HEK293 (cell line): ENCODE data around the gene KLHL15.
"Not testable (repeated sequence)": the region's sequence is repeated elsewhere in the genome, so short reads cannot be mapped to it uniquely, and the experiment has no call there.

Experiments
- CTCF ChIA-PET: fragments of 350-600 bp; formaldehyde crosslinking; extraction: SDS; loops from one replicate; lab custom pipeline; 2021; ENCODE audit warnings: antibody characterized with exemption; lab: Yijun Ruan, JAX
- POLR2A ChIA-PET: fragments of 300-600 bp; formaldehyde crosslinking; extraction: SDS; loops from one replicate; lab custom pipeline; 2020; ENCODE audit warnings: antibody characterized with exemption, inconsistent platforms; lab: Yijun Ruan, JAX
- H3K27ac ChIP-seq: fragments of 200-500 bp; sonication (Bioruptor generic); 2 replicates; pipeline ENCODE4 v1.5.1; 2014; ENCODE audit warnings: low read depth, low read length, control low read depth, inconsistent platforms; ENCODE audit errors: extremely low read depth
- H3K36me3 ChIP-seq, 2 experiments: fragments of 200-500 bp in 1 of 2; sonication (Bioruptor generic) in 1 of 2; 1 replicate in 1 of 2; 2 replicates in 1 of 2; pipeline ENCODE4 v1.5.1; 2014 to 2017; ENCODE audit warnings: inconsistent platforms in 2 of 2, low read length in 2 of 2; ENCODE audit not compliant: control insufficient read depth in 2 of 2, insufficient read depth in 1 of 2
- H3K4me1 ChIP-seq: fragments of 200-500 bp; sonication (Bioruptor generic); 2 replicates; pipeline ENCODE4 v1.5.1; 2014; ENCODE audit warnings: mild to moderate bottlenecking, low read length, inconsistent platforms; ENCODE audit not compliant: control insufficient read depth, insufficient read depth
- H3K4me3 ChIP-seq: 2 replicates; pipeline ENCODE4 v1.5.1; 2011; ENCODE audit warnings: low read depth, mild to moderate bottlenecking, control low read depth, low read length, moderate library complexity
- H3K9me3 ChIP-seq: fragments of 200-500 bp; sonication (Bioruptor generic); 2 replicates; pipeline ENCODE4 v1.5.1; 2014; ENCODE audit warnings: low read depth, low read length, inconsistent platforms; ENCODE audit not compliant: control insufficient read depth, insufficient read depth
- BCL11B ChIP-seq: fragments of 450-650 bp; formaldehyde crosslinking; IDR thresholded peaks from 2 replicates; pipeline ENCODE4 v1.5.1; 2016; ENCODE audit warnings: low read depth, missing biosample characterization, missing genetic modification characterization
- CTCF ChIP-seq: fragments of 450-650 bp; formaldehyde crosslinking; IDR thresholded peaks from 2 replicates; pipeline ENCODE4 v1.5.1; 2016; ENCODE audit warnings: missing biosample characterization, missing genetic modification characterization
- KLF16 ChIP-seq: fragments of 450-650 bp; formaldehyde crosslinking; IDR thresholded peaks from 2 replicates; pipeline ENCODE4 v1.5.1; 2017; ENCODE audit warnings: missing biosample characterization, missing genetic modification characterization
- REST ChIP-seq: fragments of 450-650 bp; formaldehyde crosslinking; IDR thresholded peaks from 2 replicates; pipeline ENCODE4 v1.5.1; 2016; ENCODE audit warnings: missing biosample characterization, missing genetic modification characterization
- ZBTB48 ChIP-seq: fragments of 450-650 bp; formaldehyde crosslinking; IDR thresholded peaks from 2 replicates; pipeline ENCODE4 v1.5.1; 2016; ENCODE audit warnings: missing biosample characterization, missing genetic modification characterization
- ZNF19 ChIP-seq: fragments of 450-650 bp; formaldehyde crosslinking; IDR thresholded peaks from 2 replicates; pipeline ENCODE4; 2016; ENCODE audit warnings: missing biosample characterization, missing genetic modification characterization, low read depth
- ZNF324 ChIP-seq: fragments of 450-650 bp; formaldehyde crosslinking; IDR thresholded peaks from 2 replicates; pipeline ENCODE4 v1.5.1; 2016; ENCODE audit warnings: missing biosample characterization, missing genetic modification characterization
- ZNF707 ChIP-seq: fragments of 450-650 bp; formaldehyde crosslinking; IDR thresholded peaks from 2 replicates; pipeline ENCODE4 v1.5.1; 2016; ENCODE audit warnings: missing biosample characterization, missing genetic modification characterization
- TF ChIP-seq, protein P1 (sequence below): fragments of 450-650 bp; formaldehyde crosslinking; IDR thresholded peaks from 2 replicates; pipeline ENCODE4 v1.5.1; 2017; ENCODE audit warnings: missing biosample characterization, missing genetic modification characterization

KLHL15 gene

DNA sequence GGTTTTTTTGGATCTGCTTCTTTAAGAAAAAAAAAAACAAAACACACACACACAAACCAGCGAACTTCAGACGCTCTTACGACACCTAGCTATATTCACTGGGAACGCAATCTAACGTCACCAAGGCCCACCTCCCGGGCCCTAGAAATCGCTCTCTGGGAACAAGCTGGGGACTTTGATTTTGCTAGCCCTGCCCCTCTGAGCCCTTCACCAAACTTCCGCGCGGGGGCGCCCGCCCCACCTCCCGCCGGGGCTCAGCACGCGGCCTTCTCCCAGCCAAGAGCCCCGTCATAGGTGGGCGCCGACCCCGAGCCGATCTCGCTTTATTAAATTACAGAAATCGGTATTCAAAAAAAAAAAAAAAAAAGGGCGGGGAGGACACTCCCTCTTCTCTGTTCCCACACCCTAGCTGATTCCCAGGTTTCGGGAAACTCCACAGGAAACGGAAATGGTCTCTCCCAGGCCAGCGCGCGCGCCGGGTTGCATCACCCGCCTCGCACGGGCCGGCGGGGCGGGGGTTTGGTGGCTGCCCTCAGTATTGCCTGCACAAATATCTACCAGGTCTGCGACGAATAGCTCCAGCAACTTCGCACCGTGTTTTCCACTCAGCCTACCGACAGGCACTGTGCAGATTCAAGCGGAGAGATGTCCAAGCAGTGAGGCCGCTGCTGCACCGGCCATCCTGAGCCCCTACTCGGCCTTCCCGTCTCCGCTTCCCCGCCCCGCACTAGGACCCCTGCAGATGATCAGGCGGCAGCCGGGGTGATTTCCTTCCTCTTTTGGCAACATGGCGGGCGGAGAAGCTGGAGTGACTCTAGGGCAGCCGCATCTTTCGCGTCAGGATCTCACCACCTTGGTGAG is 27.4 kb upstream of the KLHL15 start, which contains the start of gene EIF2S3 (continued):
- TF ChIP-seq BCL11B (tag by site-specific recombination) (0 out of 2 replicates have a peak, but pooled peaks have one; percentile 63), ZBTB48 (0 out of 2 replicates have a peak, but pooled peaks have one; percentile 47), ZNF19 (tag by site-specific recombination) (no peak), ZNF707 (tag by site-specific recombination) (no peak), REST (no peak), KLF16 (tag by site-specific recombination) (peak; percentile 59; the same call in 1 of the 2 replicates), ZNF324 (tag by site-specific recombination) (peak; percentile 98), CTCF (tag by site-specific recombination) (peak; percentile 88)

GRCh38 chrX:24050522-24051318 is 23.7 kb upstream of the KLHL15 start:
- H3K27ac ChIP-seq, H3K36me3 ChIP-seq, H3K9me3 ChIP-seq, H3K4me3 ChIP-seq, H3K4me1 ChIP-seq: not testable (repeated sequence)
- TF ChIP-seq, protein P1, sequence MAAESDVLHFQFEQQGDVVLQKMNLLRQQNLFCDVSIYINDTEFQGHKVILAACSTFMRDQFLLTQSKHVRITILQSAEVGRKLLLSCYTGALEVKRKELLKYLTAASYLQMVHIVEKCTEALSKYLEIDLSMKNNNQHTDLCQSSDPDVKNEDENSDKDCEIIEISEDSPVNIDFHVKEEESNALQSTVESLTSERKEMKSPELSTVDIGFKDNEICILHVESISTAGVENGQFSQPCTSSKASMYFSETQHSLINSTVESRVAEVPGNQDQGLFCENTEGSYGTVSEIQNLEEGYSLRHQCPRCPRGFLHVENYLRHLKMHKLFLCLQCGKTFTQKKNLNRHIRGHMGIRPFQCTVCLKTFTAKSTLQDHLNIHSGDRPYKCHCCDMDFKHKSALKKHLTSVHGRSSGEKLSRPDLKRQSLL (tag by site-specific recombination), result 0 out of 2 replicates have a peak, but pooled peaks have one; percentile 2
- CTCF ChIA-PET, result interaction anchor here (0.8 kb wide), 1 partner anchor 10 kb away, joined by 9 read pairs; no protein-coding TSS in a partner anchor
- POLR2A ChIA-PET, result interaction anchor here (0.6 to 1.2 kb wide), 4 partner anchors 15 to 24 kb away, joined by 3 to 5 read pairs (median 4); partner anchors contain the start of gene KLHL15

- H3K27ac ChIP-seq, H3K4me3 ChIP-seq, H3K4me1 ChIP-seq, H3K9me3 ChIP-seq, H3K36me3 ChIP-seq, CTCF ChIA-PET: not testable (repeated sequence)
- POLR2A ChIA-PET, result interaction anchor here (0.6 to 1.2 kb wide), 3 partner anchors 15 to 18 kb away, joined by 3 to 4 read pairs (median 3); no protein-coding TSS in a partner anchor
Measured at GRCh38 chrX:24049643-24050042, 22.7 kb upstream of the KLHL15 start.

GRCh38 chrX:24046060-24046459 is 19.1 kb upstream of the KLHL15 start:
- H3K36me3 ChIP-seq, H3K9me3 ChIP-seq, POLR2A ChIA-PET, H3K4me3 ChIP-seq, H3K27ac ChIP-seq, CTCF ChIA-PET, H3K4me1 ChIP-seq: not testable (repeated sequence)
